Left lung (tissue), 10 donors: ENCODE data around the gene GATAD2A. TPM values are rescaled to one million over a fixed set of nuclear protein-coding genes. Genes with fewer than 3 reads are reported as not detected.
A peak's percentile ranks its signal among the peaks of the same experiment; 100 is the strongest.

Experiments
- ATAC-seq: fragments of 200-7000 bp; cut with Tn5 transposase; one replicate; pipeline ENCODE4 v1.9.1; 2020; ENCODE audit warnings: moderate library complexity
- DNase-seq, 4 donors: peaks; one replicate each; pipeline ENCODE4 v3.0.0-alpha.2; 2013 to 2020
- H3K27ac ChIP-seq, 2 donors: fragments of 200-600 bp; sonication (generic) in 1 of 2; one replicate each; pipeline versions ENCODE4 v1.5.0 to v1.8.0; 2020 to 2021
- H3K27me3 ChIP-seq, 2 donors: fragments of 200-600 bp; sonication (generic) in 1 of 2; one replicate each; pipeline versions ENCODE4 v1.5.0 to v1.8.0; 2020 to 2021
- H3K36me3 ChIP-seq, 2 donors: fragments of 200-600 bp; sonication (generic) in 1 of 2; one replicate each; pipeline versions ENCODE4 v1.5.0 to v1.8.0; 2020 to 2021
- H3K4me1 ChIP-seq, 2 donors: fragments of 200-600 bp; one replicate each; pipeline ENCODE4 v1.8.0; 2021
- H3K4me3 ChIP-seq, 2 donors: fragments of 200-600 bp; sonication (generic) in 1 of 2; one replicate each; pipeline versions ENCODE4 v1.5.0 to v1.8.0; 2020 to 2021; ENCODE audit warnings: mild to moderate bottlenecking in 1 of 2
- H3K9me3 ChIP-seq, 2 donors: fragments of 200-600 bp; sonication (generic) in 1 of 2; one replicate each; pipeline versions ENCODE4 v1.5.0 to v1.8.0; 2020 to 2021
- CTCF ChIP-seq, 2 donors: fragments of 200-600 bp; sonication (generic) in 1 of 2; IDR thresholded peaks; one replicate each; pipeline versions ENCODE4 v1.5.0 to v1.8.0; 2021; ENCODE audit warnings: antibody characterized with exemption in 2 of 2
- intact Hi-C, 2 donors: fragments of 100-400 bp; cut with DNase I; formaldehyde crosslinking; loops; one replicate each; pipeline versions ENCODE4 v1.11.2 to v1.14.2; 2022
- polyA plus RNA-seq, 6 donors: library from polyadenylated mRNA; unstranded; fragments of 120-200 nt; gene quantifications; one replicate each; pipeline ENCODE4 v1.2.1, GENCODE V29; 2013; ENCODE audit not compliant: insufficient read length in 6 of 6
- total RNA-seq, 2 donors: library from RNA; stranded (reverse); fragmentation: NEBNext Ultra II Directional; extraction: Animal tissue kit (Norgen Biotek cat#: 25700); gene quantifications; one replicate each; pipeline ENCODE4 v1.2.1, GENCODE V29; 2021
- donor health status: DM: no; HTN: yes; CAD: no.
- donor health status: DM: no; HTN: no; CAD: no.

The GATAD2A gene
- total and polyA plus RNA-seq, 8 donors: 39.3 to 97.3 (median 49.0) TPM

GRCh38 chr19:19403373-19403901, 2.0 kb upstream of the GATAD2A start:
- Histone ChIP-seq H3K4me3 (no peak overlapping the region), H3K27me3 (no peaks in the 10 kb centered on the region), H3K27ac (peak overlapping the region; percentile 21 to 88), H3K9me3 (no peaks in the 10 kb centered on the region), H3K4me1 (peaks cover 12 to 64% of the 10 kb centered on the region in 2 donors), H3K36me3 (no peaks in the 10 kb centered on the region)
- TF ChIP-seq CTCF (IDR thresholded peaks at IDR 0.05): no peak
- ATAC-seq (peak; percentile 0), DNase-seq (no peak)
- intact Hi-C loops: no loop called here

DNA sequence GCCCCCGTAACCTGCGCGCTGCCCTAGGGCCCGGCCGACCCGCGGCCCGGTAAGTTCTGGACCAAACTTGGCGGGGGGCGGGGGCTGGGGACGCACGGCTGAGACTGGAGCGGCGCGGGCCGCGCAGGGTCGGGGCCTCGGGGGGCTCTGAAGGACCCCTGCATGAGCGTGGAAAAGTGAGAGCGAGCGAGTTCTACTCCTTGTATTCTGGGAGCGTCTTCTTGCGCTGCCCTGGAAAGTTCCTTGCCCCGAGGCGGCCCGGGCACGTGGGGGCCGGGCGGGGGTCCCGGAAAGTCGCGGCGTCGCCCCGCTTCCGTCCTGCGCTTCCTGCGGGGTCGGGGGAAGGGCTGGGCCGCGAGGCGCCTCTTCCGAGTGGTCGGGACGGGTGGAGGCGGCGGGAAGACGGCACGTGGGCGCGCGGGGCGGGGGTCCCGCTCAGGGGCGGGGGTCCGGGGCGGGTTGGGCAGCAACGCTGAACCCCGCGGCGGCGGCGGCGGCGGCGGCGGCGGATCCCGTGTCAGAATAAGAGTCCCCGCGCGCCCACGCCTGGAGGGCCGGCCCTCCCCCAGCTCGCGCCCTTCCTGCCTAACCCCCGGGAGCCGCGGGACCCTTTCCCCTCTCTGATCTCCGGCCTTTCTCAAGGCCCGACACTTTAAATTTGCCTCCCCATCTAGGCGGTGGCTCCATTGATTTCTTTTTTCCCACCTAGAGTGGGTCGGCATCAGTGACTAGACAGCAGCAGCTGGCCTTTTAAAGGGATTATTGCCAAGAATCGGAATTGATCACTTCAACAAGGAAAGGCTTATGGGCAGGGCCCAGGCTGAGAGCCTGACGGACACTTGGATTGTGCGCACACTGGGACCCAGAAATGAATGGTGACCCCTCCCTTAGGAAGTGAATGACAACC, 749 bp downstream of the GATAD2A start:
- DNase-seq: peak in 2 of 4 donors; percentile 47 to 88

DNA sequence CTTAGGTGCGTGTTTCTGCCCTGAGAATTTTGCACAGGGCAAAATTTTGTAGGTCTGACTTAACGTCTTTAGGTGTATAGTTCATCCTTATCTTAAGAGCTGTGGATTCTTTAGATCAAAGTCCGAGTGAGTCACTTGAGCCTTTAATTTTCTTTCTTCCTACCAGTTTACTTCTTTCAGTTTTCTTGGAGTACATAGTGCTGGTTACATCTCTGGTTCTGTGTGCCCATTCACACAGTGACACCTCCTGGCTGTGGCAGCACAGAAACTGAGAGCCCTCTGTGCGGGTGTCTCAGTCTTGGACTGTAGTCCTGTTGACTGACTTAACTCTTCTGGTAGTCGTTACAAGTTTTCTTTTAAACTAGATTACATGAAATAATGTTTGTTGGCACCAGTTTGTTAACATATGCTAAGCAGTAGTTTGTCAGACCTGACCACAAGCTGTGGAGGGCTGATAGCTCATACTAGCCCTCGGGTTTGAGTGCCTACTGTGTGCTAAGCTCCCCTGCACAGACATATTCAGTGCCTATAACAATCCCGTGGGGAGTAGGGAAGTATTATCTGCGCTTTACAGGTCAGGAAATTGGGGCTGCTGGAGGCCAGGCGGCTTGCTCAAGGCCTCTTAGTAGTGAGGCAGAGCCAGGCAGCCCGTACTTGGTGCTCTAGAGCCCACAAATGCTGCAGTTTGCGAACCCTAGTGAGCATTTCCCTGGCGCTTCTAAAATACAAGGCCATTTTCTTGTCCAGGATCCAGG, 1.6 kb downstream of the GATAD2A start:
- peak overlapping the region; percentile 75 to 94 for H3K4me3 ChIP-seq
- no peaks in the 10 kb centered on the region for H3K36me3 ChIP-seq
- peak overlapping the region; percentile 68 to 88 for H3K27ac ChIP-seq
- DNase-seq (peak in 1 of 4 donors; percentile 55), ATAC-seq (peak; percentile 41)
- H3K4me1 ChIP-seq: peaks cover 17 to 82% of the 10 kb centered on the region in 2 donors
- intact Hi-C loops: no loop called here
- no peak for TF ChIP-seq CTCF (IDR thresholded peaks at IDR 0.05)
- H3K9me3 ChIP-seq: no peaks in the 10 kb centered on the region
- no peaks in the 10 kb centered on the region for H3K27me3 ChIP-seq

More for the DNA sequence above, 749 bp downstream of the GATAD2A start:
- intact Hi-C loops: no loop called here
- Histone ChIP-seq H3K9me3 (no peaks in the 10 kb centered on the region), H3K36me3 (no peaks in the 10 kb centered on the region), H3K4me3 (peak overlapping the region; percentile 75 to 94), H3K4me1 (peaks cover 17 to 75% of the 10 kb centered on the region in 2 donors), H3K27ac (peak overlapping the region; percentile 68 to 88), H3K27me3 (no peaks in the 10 kb centered on the region)
- TF ChIP-seq CTCF (IDR thresholded peaks at IDR 0.05): no peak
- peak; percentile 11 for ATAC-seq

- intact Hi-C loops: no loop called here
- Histone ChIP-seq H3K27ac (peak overlapping the region; percentile 68 to 88), H3K4me3 (peak overlapping the region in 1 of 2 donors; percentile 75), H3K36me3 (no peaks in the 10 kb centered on the region), H3K27me3 (no peaks in the 10 kb centered on the region), H3K9me3 (no peaks in the 10 kb centered on the region), H3K4me1 (peaks cover 17 to 82% of the 10 kb centered on the region in 2 donors)
- DNase-seq (no peak), ATAC-seq (no peak)
- no peak for TF ChIP-seq CTCF (IDR thresholded peaks at IDR 0.05)
Observed at GRCh38 chr19:19407633-19407930, 2.1 kb downstream of the GATAD2A start.

- no peak overlapping the region for H3K27ac ChIP-seq
- no peaks in the 10 kb centered on the region for H3K9me3 ChIP-seq
- no peak for TF ChIP-seq CTCF (IDR thresholded peaks at IDR 0.05)
- H3K4me1 ChIP-seq: peaks cover 11 to 72% of the 10 kb centered on the region in 2 donors
- H3K27me3 ChIP-seq: no peaks in the 10 kb centered on the region
- no peaks in the 10 kb centered on the region for H3K36me3 ChIP-seq
- no peak for ATAC-seq
- no peak for DNase-seq
- intact Hi-C loops: no loop called here
- no peak overlapping the region for H3K4me3 ChIP-seq
Observed at GRCh38 chr19:19409205-19409604, 3.7 kb downstream of the GATAD2A start.
